ENCODE data around the gene TTC7B.

DNA sequence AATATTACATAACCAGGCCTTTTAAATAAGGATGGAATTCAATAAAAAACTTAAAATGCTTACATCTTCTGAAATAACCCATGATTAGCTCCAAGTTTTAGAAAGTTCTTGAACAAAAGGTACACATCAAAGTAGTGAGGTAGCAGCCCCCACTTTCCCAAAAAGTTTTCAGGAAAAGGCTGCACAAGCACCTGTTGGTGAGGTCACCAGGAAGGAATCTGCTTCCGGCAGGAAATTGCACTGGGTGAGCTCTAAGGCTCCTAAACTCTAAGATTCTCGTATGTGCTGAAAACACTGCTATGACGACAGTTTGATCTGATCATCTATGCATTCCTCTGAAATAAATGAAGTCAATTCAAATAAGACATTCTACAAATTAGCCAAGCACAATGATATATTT lies 34.3 kb upstream of the TTC7B start:
- TF ChIP-seq POLR2A (IDR thresholded peaks at IDR 0.05) (no peak), CTCF (IDR thresholded peaks at IDR 0.05) (no peak), EP300 (IDR thresholded peaks at IDR 0.05) (no peak), POLR2AphosphoS5 (IDR thresholded peaks at IDR 0.05) (peak in 1 of 4 donors; percentile 22)
